Putamen (tissue), 1 donor: ENCODE measurements around the gene ST7.
"Not testable (repeated sequence)": the region's sequence is repeated elsewhere in the genome, so short reads cannot be mapped to it uniquely, and the experiment has no call there.

Source experiments
- DNase-seq: peaks from one replicate; pipeline ENCODE4 v3.0.0-alpha.2; 2016; ENCODE audit warnings: low spot score

Gene ST7

GRCh38 chr7:117227091-117227490 lies 273.8 kb downstream of the ST7 start:
- DNase-seq: no peak

- DNase-seq: no peak
These were observed 276.0 kb downstream of the ST7 start for GRCh38 chr7:117229350-117229749.

- DNase-seq: no peak
These were observed 277.2 kb downstream of the ST7 start for GRCh38 chr7:117230276-117231046.

- DNase-seq: no peak
These were observed 277.7 kb downstream of the ST7 start for GRCh38 chr7:117231047-117231359.

- no peak for DNase-seq
These were observed 284.3 kb downstream of the ST7 start for GRCh38 chr7:117237646-117238045.

GRCh38 chr7:117238472-117238871 lies 285.2 kb downstream of the ST7 start:
- DNase-seq: no peak

- DNase-seq: no peak
These were observed 285.6 kb downstream of the ST7 start for GRCh38 chr7:117238937-117239336.

- no peak for DNase-seq
These were observed 287.8 kb downstream of the ST7 start for GRCh38 chr7:117241088-117241487.

- DNase-seq: no peak
These were observed 290.1 kb downstream of the ST7 start for GRCh38 chr7:117243390-117243789.

- not testable (repeated sequence) for DNase-seq
These were observed 292.4 kb downstream of the ST7 start for GRCh38 chr7:117245703-117246102.

GRCh38 chr7:117247809-117248208 lies 294.5 kb downstream of the ST7 start:
- no peak for DNase-seq

- DNase-seq: no peak
These were observed 295.5 kb downstream of the ST7 start for GRCh38 chr7:117248829-117249228.

GRCh38 chr7:117249696-117250095 lies 296.4 kb downstream of the ST7 start:
- no peak for DNase-seq

GRCh38 chr7:117250245-117250644 lies 296.9 kb downstream of the ST7 start:
- no peak for DNase-seq

- no peak for DNase-seq
These were observed 297.5 kb downstream of the ST7 start for GRCh38 chr7:117250801-117251200.

- no peak for DNase-seq
These were observed 298.4 kb downstream of the ST7 start for GRCh38 chr7:117251687-117252086.

GRCh38 chr7:117259615-117260014 lies 306.3 kb downstream of the ST7 start:
- no peak for DNase-seq

- no peak for DNase-seq
These were observed 309.2 kb downstream of the ST7 start for GRCh38 chr7:117262546-117262945.

- DNase-seq: no peak
These were observed 311.4 kb downstream of the ST7 start for GRCh38 chr7:117264716-117265115.

GRCh38 chr7:117269417-117269816 lies 316.1 kb downstream of the ST7 start:
- no peak for DNase-seq

- DNase-seq: no peak
These were observed 316.6 kb downstream of the ST7 start for GRCh38 chr7:117269886-117270285.

- no peak for DNase-seq
These were observed 317.1 kb downstream of the ST7 start for GRCh38 chr7:117270371-117270770.

- DNase-seq: no peak
These were observed 318.3 kb downstream of the ST7 start for GRCh38 chr7:117271566-117271965.

- DNase-seq: no peak
These were observed 318.9 kb downstream of the ST7 start for GRCh38 chr7:117272017-117272759.
